HCT116 (cell line): ENCODE measurements around the gene RBMS1. TPM values are rescaled to one million over a fixed set of nuclear protein-coding genes. Genes with fewer than 3 reads are reported as not detected.

Experiments used
- ATAC-seq: fragments of 200-7000 bp; cut with Tn5 transposase; 2 replicates; pipeline ENCODE4 v1.9.1; 2020; ENCODE audit warnings: mild to moderate bottlenecking, moderate library complexity
- BruUV-seq: library from RNA; stranded (reverse); fragments of 400-500 nt; replicated peaks from 2 replicates; lab custom pipeline; 2021; lab: Mats Ljungman, UMichigan
- CTCF ChIA-PET: fragments of 300-600 bp; sonication (Branson Sonifier 250); formaldehyde crosslinking; loops from one replicate; lab custom pipeline; 2021; ENCODE audit warnings: antibody characterized with exemption; lab: Charles Lee
- POLR2A ChIA-PET: fragments of 300-600, 350-600 bp; sonication (Branson Sonifier 250); formaldehyde crosslinking; loops from one replicate; lab custom pipeline; 2021; ENCODE audit warnings: antibody characterized with exemption; lab: Charles Lee
- RAD21 ChIA-PET, 2 experiments: fragments of 300-600 bp; sonication (Branson Sonifier 250); formaldehyde crosslinking; loops; one replicate each; lab custom pipeline; 2023; ENCODE audit warnings: low total read pairs in 2 of 2; ENCODE audit not compliant: uncharacterized antibody in 2 of 2, unreplicated experiment in 2 of 2, low non-redundant PET in 1 of 2; lab: Charles Lee
- DNase-seq: peaks from one replicate; pipeline ENCODE4 v3.0.0-alpha.2; 2010; ENCODE audit warnings: low read depth, low spot score
- H2AFZ ChIP-seq: fragments of 200-600 bp; shearing (Covaris generic), sonication (generic); 2 replicates; pipeline ENCODE4 v1.6.1; 2017; ENCODE audit warnings: low read depth, mixed run types, mixed read lengths, antibody characterized with exemption, low read length; ENCODE audit not compliant: poor library complexity, severe bottlenecking
- H3K27ac ChIP-seq: 2 replicates; pipeline ENCODE4 v1.5.1; 2012; ENCODE audit warnings: low read depth, low read length
- H3K27me3 ChIP-seq: fragments of 200-600 bp; sonication (generic); 2 replicates; pipeline ENCODE4 v1.6.1; 2016; ENCODE audit warnings: mixed run types, low read length, mixed read lengths; ENCODE audit not compliant: insufficient read depth
- H3K36me3 ChIP-seq, 2 experiments: fragments of 200-500 bp in 1 of 2; fragments of 200-600 bp in 1 of 2; sonication (Bioruptor generic) in 1 of 2; sonication (generic) in 1 of 2; 2 replicates each; pipeline versions ENCODE4 v1.5.1 to v1.6.1; 2014 to 2016; ENCODE audit warnings: low read length in 2 of 2, inconsistent platforms in 1 of 2, mixed read lengths in 1 of 2, mixed run types in 1 of 2; ENCODE audit not compliant: insufficient read depth in 2 of 2, control insufficient read depth in 1 of 2
- H3K4me1 ChIP-seq, 2 experiments: fragments of 200-600 bp in 1 of 2; sonication (generic) in 1 of 2; 2 replicates each; pipeline versions ENCODE4 v1.5.1 to v1.6.1; 2012 to 2017; ENCODE audit warnings: low read length in 2 of 2, inconsistent platforms in 1 of 2, mild to moderate bottlenecking in 1 of 2, mixed read lengths in 1 of 2, mixed run types in 1 of 2, moderate library complexity in 1 of 2; ENCODE audit not compliant: insufficient read depth in 2 of 2, control insufficient read depth in 1 of 2
- H3K4me2 ChIP-seq: fragments of 200-600 bp; sonication (generic); 2 replicates; pipeline ENCODE4 v1.6.1; 2017; ENCODE audit warnings: mixed run types, low read length, mixed read lengths
- H3K4me3 ChIP-seq, 2 experiments: fragments of 200-600 bp in 1 of 2; sonication (generic) in 1 of 2; replicated peaks in 1 of 2; 2 replicates each; pipeline ENCODE4 v1.5.1; 2011 to 2016; ENCODE audit warnings: low read length in 2 of 2, control low read depth in 1 of 2, low read depth in 1 of 2, mild to moderate bottlenecking in 1 of 2, mixed read lengths in 1 of 2, mixed run types in 1 of 2
- H3K79me2 ChIP-seq: fragments of 200-600 bp; sonication (generic); 2 replicates; pipeline ENCODE4 v1.6.1; 2017; ENCODE audit warnings: mild to moderate bottlenecking, mixed run types, low read length, moderate library complexity, mixed read lengths; ENCODE audit not compliant: insufficient read depth
- H3K9ac ChIP-seq: fragments of 200-600 bp; sonication (generic); 2 replicates; pipeline ENCODE4 v1.6.1; 2016; ENCODE audit warnings: low read length, mixed read lengths
- H3K9me2 ChIP-seq: fragments of 200-600 bp; sonication (generic), shearing (Covaris generic); 2 replicates; pipeline ENCODE4 v1.6.1; 2017; ENCODE audit warnings: mixed run types, mild to moderate bottlenecking, moderate library complexity; ENCODE audit not compliant: insufficient read depth
- H3K9me3 ChIP-seq, 2 experiments: fragments of 200-500 bp in 1 of 2; fragments of 200-600 bp in 1 of 2; sonication (Bioruptor generic) in 1 of 2; sonication (generic) in 1 of 2; 2 replicates each; pipeline ENCODE4 v1.6.1; 2014 to 2017; ENCODE audit warnings: low read length in 2 of 2, mixed read lengths in 2 of 2, inconsistent platforms in 1 of 2, low read depth in 1 of 2, mild to moderate bottlenecking in 1 of 2, mixed run types in 1 of 2, moderate library complexity in 1 of 2; ENCODE audit not compliant: control insufficient read depth in 1 of 2, insufficient read depth in 1 of 2
- H4K20me1 ChIP-seq: fragments of 200-600 bp; sonication (generic), shearing (Covaris generic); 2 replicates; pipeline ENCODE4 v1.6.1; 2017; ENCODE audit warnings: mixed run types, mild to moderate bottlenecking, moderate library complexity; ENCODE audit not compliant: insufficient read depth
- CEBPB ChIP-seq: IDR thresholded peaks from 2 replicates; pipeline ENCODE4 v1.6.1; 2012; ENCODE audit warnings: low read depth
- EZH2 ChIP-seq: fragments of 200-600 bp; sonication (generic); IDR thresholded peaks from 2 replicates; pipeline ENCODE4 v1.6.1; 2017; ENCODE audit warnings: antibody characterized with exemption, mixed run types
- FOSL1 ChIP-seq: IDR thresholded peaks from 2 replicates; pipeline ENCODE4 v1.6.1; 2012; ENCODE audit warnings: low read depth
- JUND ChIP-seq: IDR thresholded peaks from 2 replicates; pipeline ENCODE4 v1.6.1; 2012
- RAD21 ChIP-seq: IDR thresholded peaks from 2 replicates; pipeline ENCODE4 v1.6.1; 2012; ENCODE audit warnings: low read depth, mild to moderate bottlenecking
- REST ChIP-seq: IDR thresholded peaks from 2 replicates; pipeline ENCODE4 v1.6.1; 2012; ENCODE audit warnings: low read depth
- SP1 ChIP-seq: IDR thresholded peaks from 2 replicates; pipeline ENCODE4 v1.6.1; 2012; ENCODE audit warnings: low read depth
- SRF ChIP-seq: IDR thresholded peaks from 2 replicates; pipeline ENCODE4 v1.6.1; 2012; ENCODE audit warnings: low read depth
- TCF7L2 ChIP-seq: IDR thresholded peaks from 2 replicates; pipeline ENCODE4 v1.7.0; 2011; ENCODE audit warnings: borderline replicate concordance, inconsistent platforms; ENCODE audit not compliant: insufficient read depth, insufficient read length; ENCODE audit errors: extremely low read depth
- ZFX ChIP-seq: fragments of 450-650 bp; IDR thresholded peaks from 2 replicates; pipeline ENCODE4 v1.6.1; 2017
- ZNF274 ChIP-seq: fragments of 200-500 bp; sonication (Bioruptor generic); IDR thresholded peaks from 2 replicates; pipeline ENCODE4 v1.6.1; 2014; ENCODE audit warnings: mild to moderate bottlenecking, low read depth, low read length, inconsistent platforms
- intact Hi-C: fragments of 100-400 bp; cut with micrococcal nuclease; formaldehyde crosslinking; loops from 2 replicates; pipeline ENCODE4 v1.10.0; 2022
- total RNA-seq: library from RNA; stranded (reverse); gene quantifications from one replicate; pipeline ENCODE4 v1.2.1, GENCODE V29; 2021; ENCODE audit not compliant: unreplicated experiment
- TF ChIP-seq, protein P1 (sequence below), 3 experiments: fragments of 200-600 bp in 1 of 3; sonication (generic) in 1 of 3; IDR thresholded peaks in 2 of 3; conservative IDR thresholded peaks in 1 of 3; 2 replicates each; pipeline ENCODE4 v1.5.1; 2012 to 2017; ENCODE audit warnings: low read depth in 2 of 3, low read length in 2 of 3, antibody characterized with exemption in 1 of 3, borderline replicate concordance in 1 of 3, control low read depth in 1 of 3, mild to moderate bottlenecking in 1 of 3, mixed read lengths in 1 of 3, mixed run types in 1 of 3, moderate library complexity in 1 of 3; ENCODE audit not compliant: insufficient read depth in 1 of 3

The RBMS1 gene
- total RNA-seq, 1 experiment from 2014 or later: 17.6 TPM

DNA sequence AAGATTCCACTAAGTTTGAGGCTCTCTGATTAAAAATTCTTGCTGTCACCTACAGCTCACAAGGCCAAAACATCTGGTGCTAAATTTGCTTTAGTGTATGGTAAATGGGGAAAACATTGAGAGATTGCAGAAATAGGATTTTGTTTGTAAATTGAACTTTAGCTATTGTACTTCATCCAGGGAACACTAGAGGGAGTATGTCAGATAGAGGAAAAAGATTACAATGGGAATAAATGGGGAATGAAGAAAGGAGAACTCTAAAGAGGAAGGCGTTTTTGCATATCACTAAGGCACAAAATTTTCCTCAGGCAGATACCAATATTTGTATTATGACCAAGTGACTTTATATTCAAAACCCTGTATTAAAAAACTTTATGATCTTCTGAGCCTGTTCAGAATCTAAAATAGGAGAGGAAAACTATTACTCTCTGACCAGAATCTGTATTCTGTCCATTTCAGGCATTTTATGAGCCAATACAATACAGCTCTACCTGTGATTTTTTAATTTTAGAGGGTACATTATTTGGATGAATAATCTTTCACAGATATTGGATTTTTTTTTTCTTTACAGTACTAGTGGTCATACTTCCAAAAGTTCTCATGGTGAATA, 241.2 kb downstream of the RBMS1 start (continued):
- TF ChIP-seq FOSL1 (peak; percentile 33; the same call in 1 of the 2 replicates), SRF (0 out of 2 replicates have a peak, but pooled peaks have one; percentile 18), SP1 (no peak), ZNF274 (no peak)

GRCh38 chr2:160251569-160251968, 242.0 kb downstream of the RBMS1 start:
- ATAC-seq: no peak

GRCh38 chr2:160249876-160250275, 243.7 kb downstream of the RBMS1 start:
- intact Hi-C loops: loop anchor here (5.0 kb wide), 1 partner anchor 138 kb away; no protein-coding TSS in a partner anchor
- Histone ChIP-seq H3K4me3 (no peak overlapping the region), H3K9me3 (no peaks in the 10 kb centered on the region), H3K4me1 (no peaks in the 10 kb centered on the region), H3K9me2 (no peaks in the 10 kb centered on the region), H3K4me2 (no peak overlapping the region), H2AFZ (no peak overlapping the region), H3K27ac (no peak overlapping the region), H3K79me2 (no peaks in the 10 kb centered on the region), H3K27me3 (no peaks in the 10 kb centered on the region), H3K9ac (no peak overlapping the region), H3K36me3 (no peaks in the 10 kb centered on the region), H4K20me1 (no peaks in the 10 kb centered on the region)
- ATAC-seq (no peak), DNase-seq (no peak)
- no TSS peak for BruUV-seq
- ChIA-PET POLR2A (no interaction called here), RAD21 (no interaction called here), CTCF (no interaction called here)
- no peak for TF ChIP-seq CEBPB
- no peak for TF ChIP-seq ZNF274
- TF ChIP-seq, protein P1, sequence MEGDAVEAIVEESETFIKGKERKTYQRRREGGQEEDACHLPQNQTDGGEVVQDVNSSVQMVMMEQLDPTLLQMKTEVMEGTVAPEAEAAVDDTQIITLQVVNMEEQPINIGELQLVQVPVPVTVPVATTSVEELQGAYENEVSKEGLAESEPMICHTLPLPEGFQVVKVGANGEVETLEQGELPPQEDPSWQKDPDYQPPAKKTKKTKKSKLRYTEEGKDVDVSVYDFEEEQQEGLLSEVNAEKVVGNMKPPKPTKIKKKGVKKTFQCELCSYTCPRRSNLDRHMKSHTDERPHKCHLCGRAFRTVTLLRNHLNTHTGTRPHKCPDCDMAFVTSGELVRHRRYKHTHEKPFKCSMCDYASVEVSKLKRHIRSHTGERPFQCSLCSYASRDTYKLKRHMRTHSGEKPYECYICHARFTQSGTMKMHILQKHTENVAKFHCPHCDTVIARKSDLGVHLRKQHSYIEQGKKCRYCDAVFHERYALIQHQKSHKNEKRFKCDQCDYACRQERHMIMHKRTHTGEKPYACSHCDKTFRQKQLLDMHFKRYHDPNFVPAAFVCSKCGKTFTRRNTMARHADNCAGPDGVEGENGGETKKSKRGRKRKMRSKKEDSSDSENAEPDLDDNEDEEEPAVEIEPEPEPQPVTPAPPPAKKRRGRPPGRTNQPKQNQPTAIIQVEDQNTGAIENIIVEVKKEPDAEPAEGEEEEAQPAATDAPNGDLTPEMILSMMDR (IDR thresholded peaks at IDR 0.05 in 2 of 3, conservative IDR thresholded peaks at IDR 0.05 in 1 of 3; ENCODE audit: borderline replicate concordance in 1 of 3, insufficient read depth in 1 of 3, low read depth in 2 of 3, low read length in 2 of 3): no peak
- no peak for TF ChIP-seq SRF
- no peak for TF ChIP-seq JUND
- no peak for TF ChIP-seq RAD21
- TF ChIP-seq TCF7L2: no peak
- TF ChIP-seq REST: no peak

More at GRCh38 chr2:160251569-160251968, 242.0 kb downstream of the RBMS1 start:
- RAD21 ChIA-PET: interaction anchor here (1.3 to 1.4 kb wide), 3 partner anchors 72 to 743 kb away, joined by 3 to 4 read pairs (median 4); no protein-coding TSS in a partner anchor
- no peaks in the 10 kb centered on the region for H3K9me2 ChIP-seq
- H2AFZ ChIP-seq: no peak overlapping the region
- CTCF ChIA-PET: interaction anchor here (0.7 to 2.3 kb wide), 17 partner anchors 9 to 812 kb away, joined by 3 to 11 read pairs (median 3); no protein-coding TSS in a partner anchor
- TF ChIP-seq EZH2: no peak
- no peak for TF ChIP-seq CEBPB
- no peak for TF ChIP-seq FOSL1
- no peak for TF ChIP-seq ZFX
- DNase-seq: no peak
- no peak overlapping the region for H3K9ac ChIP-seq
- H3K36me3 ChIP-seq: no peaks in the 10 kb centered on the region
- H3K4me2 ChIP-seq: no peak overlapping the region
- no peaks in the 10 kb centered on the region for H3K4me1 ChIP-seq
- POLR2A ChIA-PET: interaction anchor here (1.3 kb wide), 1 partner anchor 10 kb away, joined by 6 read pairs; no protein-coding TSS in a partner anchor
- no peaks in the 10 kb centered on the region for H4K20me1 ChIP-seq
- no peaks in the 10 kb centered on the region for H3K27me3 ChIP-seq
- H3K79me2 ChIP-seq: no peaks in the 10 kb centered on the region
- no peak overlapping the region for H3K4me3 ChIP-seq
- H3K27ac ChIP-seq: no peak overlapping the region
- no peaks in the 10 kb centered on the region for H3K9me3 ChIP-seq
- no TSS peak for BruUV-seq
- intact Hi-C loops: loop anchor here (5.0 kb wide), 1 partner anchor 139 kb away; no protein-coding TSS in a partner anchor
